Measurements from ENCODE around the gene MPDZ.

DNA sequence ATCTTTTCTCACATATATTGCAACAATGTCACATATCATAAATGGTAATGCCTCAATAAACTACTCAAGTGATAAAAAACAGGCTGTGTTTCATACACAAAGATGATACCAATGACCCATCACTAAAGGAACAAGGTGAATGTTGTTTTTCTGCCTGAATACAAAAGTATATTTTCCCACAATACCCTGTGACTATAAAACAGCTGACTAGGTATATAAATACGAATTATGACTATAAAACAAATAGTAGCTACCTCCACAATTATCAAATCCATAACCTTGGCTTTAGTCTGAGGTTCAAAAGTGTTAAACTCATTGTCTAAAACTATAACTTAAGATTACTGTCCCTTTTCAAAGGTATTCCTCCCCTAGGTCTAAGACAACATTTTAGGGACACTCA lies 58.7 kb downstream of the MPDZ start:
- TF ChIP-seq, protein P1, sequence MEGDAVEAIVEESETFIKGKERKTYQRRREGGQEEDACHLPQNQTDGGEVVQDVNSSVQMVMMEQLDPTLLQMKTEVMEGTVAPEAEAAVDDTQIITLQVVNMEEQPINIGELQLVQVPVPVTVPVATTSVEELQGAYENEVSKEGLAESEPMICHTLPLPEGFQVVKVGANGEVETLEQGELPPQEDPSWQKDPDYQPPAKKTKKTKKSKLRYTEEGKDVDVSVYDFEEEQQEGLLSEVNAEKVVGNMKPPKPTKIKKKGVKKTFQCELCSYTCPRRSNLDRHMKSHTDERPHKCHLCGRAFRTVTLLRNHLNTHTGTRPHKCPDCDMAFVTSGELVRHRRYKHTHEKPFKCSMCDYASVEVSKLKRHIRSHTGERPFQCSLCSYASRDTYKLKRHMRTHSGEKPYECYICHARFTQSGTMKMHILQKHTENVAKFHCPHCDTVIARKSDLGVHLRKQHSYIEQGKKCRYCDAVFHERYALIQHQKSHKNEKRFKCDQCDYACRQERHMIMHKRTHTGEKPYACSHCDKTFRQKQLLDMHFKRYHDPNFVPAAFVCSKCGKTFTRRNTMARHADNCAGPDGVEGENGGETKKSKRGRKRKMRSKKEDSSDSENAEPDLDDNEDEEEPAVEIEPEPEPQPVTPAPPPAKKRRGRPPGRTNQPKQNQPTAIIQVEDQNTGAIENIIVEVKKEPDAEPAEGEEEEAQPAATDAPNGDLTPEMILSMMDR (IDR thresholded peaks at IDR 0.05) = no peak
- no peak for TF ChIP-seq POLR2A (IDR thresholded peaks at IDR 0.05)
- no peak for TF ChIP-seq EP300 (IDR thresholded peaks at IDR 0.05)
